Stimulated activated CD4-positive, alpha-beta T cell treated with anti-CD3 and anti-CD28 coated beads, TNF-alpha, amount 100 ng/mL, for 4 hours (primary cell): Measurements from ENCODE around the gene SARM1.
"Not testable (repeated sequence)": the region's sequence is repeated elsewhere in the genome, so short reads cannot be mapped to it uniquely, and the experiment has no call there.

Experiments used
- DNase-seq, 3 experiments: peaks; one replicate each; pipeline ENCODE4 v3.0.0-alpha.2; 2020; ENCODE audit warnings: low read depth in 3 of 3

The SARM1 gene

DNA sequence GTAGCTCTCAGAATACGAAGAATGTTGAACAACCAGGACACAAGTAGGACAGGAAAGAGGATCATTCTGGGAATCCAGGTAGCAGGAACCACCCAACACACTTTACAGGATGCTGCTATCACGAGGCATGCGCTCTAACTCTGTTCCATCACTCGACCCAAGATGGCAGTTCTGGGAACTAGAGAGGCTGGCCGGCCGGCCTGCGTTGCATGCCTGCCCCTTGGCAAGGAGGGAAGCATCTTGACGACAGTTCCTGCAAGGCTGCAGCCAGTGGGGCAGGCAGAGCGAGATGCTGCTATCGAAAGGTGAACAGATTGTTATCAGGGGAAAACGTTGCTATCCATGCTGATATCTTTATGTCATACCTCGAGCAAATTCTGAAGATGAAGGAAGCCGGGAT, 53.7 kb downstream of the SARM1 start:
- DNase-seq, result no peak

- DNase-seq, result no peak
These were observed 54.6 kb downstream of the SARM1 start for GRCh38 chr17:28426081-28426519.

DNA sequence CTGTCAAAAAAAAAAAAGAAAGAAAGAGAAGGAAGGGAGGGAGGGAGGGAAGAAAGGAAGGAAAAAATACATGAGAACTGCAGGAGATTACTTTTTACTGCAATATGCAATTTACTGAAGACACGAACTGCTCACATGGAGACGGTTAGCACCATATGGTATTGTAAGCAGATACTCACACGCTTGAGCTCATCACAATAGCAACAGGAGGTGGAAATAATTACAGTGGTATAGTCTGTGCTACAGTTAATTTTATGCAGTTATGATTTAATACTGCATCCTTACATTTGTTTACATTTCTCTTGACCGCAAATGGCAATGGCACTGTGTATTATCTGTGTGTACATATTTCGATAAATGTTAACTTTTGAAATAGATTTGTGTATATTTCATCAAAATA, 55.9 kb downstream of the SARM1 start:
- DNase-seq, result no peak

GRCh38 chr17:28427982-28428381, 56.5 kb downstream of the SARM1 start:
- DNase-seq, result not testable (repeated sequence)

- DNase-seq, result no peak
These were observed 62.2 kb downstream of the SARM1 start for GRCh38 chr17:28433721-28434120.

- not testable (repeated sequence) for DNase-seq
These were observed 62.8 kb downstream of the SARM1 start for GRCh38 chr17:28434326-28434725.

GRCh38 chr17:28443901-28444638, 72.6 kb downstream of the SARM1 start:
- DNase-seq, result no peak

DNA sequence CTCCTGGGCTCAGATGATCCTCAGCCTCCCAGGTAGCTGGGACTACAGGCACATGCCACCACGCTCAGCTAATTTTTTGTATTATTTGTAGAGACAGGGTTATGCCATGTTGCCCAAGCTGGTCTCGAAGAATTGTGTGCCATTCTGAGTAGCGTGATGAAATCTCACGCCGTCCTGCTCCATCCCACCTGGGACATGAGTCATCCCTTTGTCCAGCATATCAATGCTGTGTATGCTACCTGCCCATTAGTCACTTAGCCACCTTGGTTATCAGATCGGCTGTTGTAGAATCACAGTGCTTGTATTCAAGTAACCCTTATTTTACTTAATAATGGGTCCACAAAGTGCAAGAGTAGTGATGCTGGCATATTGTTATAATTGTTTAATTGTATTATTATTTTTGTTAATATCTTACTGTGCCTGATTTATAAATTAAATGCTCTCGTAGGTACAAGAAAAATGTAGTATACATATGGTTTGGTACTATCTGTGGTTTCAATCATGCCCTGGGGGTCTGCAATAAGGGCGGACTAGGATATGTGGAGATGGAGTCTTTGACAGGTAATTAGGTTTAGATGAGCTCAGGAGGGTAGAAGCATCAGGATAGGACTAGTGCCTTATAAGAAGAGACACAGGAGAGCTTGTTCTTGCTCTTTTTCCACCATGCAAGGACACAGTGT, 75.4 kb downstream of the SARM1 start:
- DNase-seq, result no peak

- DNase-seq, result no peak
These were observed 75.9 kb downstream of the SARM1 start for GRCh38 chr17:28447396-28447760.

GRCh38 chr17:28449859-28450258, 78.4 kb downstream of the SARM1 start:
- DNase-seq, result no peak
